Transverse colon (tissue), 4 donors: ENCODE results near the gene MCUB. TPM values are rescaled to one million over a fixed set of nuclear protein-coding genes. Genes with fewer than 3 reads are reported as not detected.

Source experiments
- DNase-seq: peaks from one replicate; pipeline ENCODE4 v3.0.0-alpha.2; 2019
- H3K27ac ChIP-seq, 4 donors: fragments of 200-600 bp; sonication (generic); 2 replicates each; pipeline ENCODE4 v1.5.1; 2016 to 2018; ENCODE audit warnings: inconsistent platforms in 4 of 4
- H3K27me3 ChIP-seq: fragments of 200-600 bp; sonication (generic); 2 replicates; pipeline ENCODE4 v1.5.1; 2017; ENCODE audit warnings: inconsistent platforms
- H3K36me3 ChIP-seq, 4 donors: fragments of 200-600 bp; sonication (generic); 2 replicates each; pipeline ENCODE4 v1.5.1; 2017 to 2019; ENCODE audit warnings: inconsistent platforms in 4 of 4
- H3K4me1 ChIP-seq, 4 donors: fragments of 200-600 bp; sonication (generic); 2 replicates each; pipeline ENCODE4 v1.5.1; 2017 to 2020; ENCODE audit warnings: inconsistent platforms in 4 of 4
- H3K4me3 ChIP-seq, 4 donors: fragments of 200-600 bp; sonication (generic); 1 replicate in 1 of 4; 2 replicates in 3 of 4; pipeline versions ENCODE4 v1.5.1 to v1.6.1; 2017 to 2019; ENCODE audit warnings: inconsistent platforms in 4 of 4
- H3K9me3 ChIP-seq, 2 donors: fragments of 200-600 bp; sonication (generic); 2 replicates each; pipeline ENCODE4 v1.5.1; 2017 to 2019; ENCODE audit warnings: inconsistent platforms in 2 of 2
- EP300 ChIP-seq: sonication (generic); formaldehyde crosslinking; IDR thresholded peaks from one replicate; pipeline ENCODE4 v1.6.1; 2017; ENCODE audit warnings: antibody characterized with exemption, low read depth
- POLR2A ChIP-seq: fragments of 450-650 bp; IDR thresholded peaks from one replicate; pipeline ENCODE4 v1.6.1; 2016; ENCODE audit warnings: antibody characterized with exemption, mild to moderate bottlenecking, moderate library complexity
- POLR2AphosphoS5 ChIP-seq, 3 donors: sonication (generic); formaldehyde crosslinking; IDR thresholded peaks; one replicate each; pipeline ENCODE4 v1.6.1; 2016; ENCODE audit warnings: antibody characterized with exemption in 3 of 3
- WGBS, 2 donors: methylation state at CpG; one replicate each; pipeline ENCODE4 v1.1.5; 2018; ENCODE audit warnings: low coverage in 1 of 2; 5-methylcytosine and 5-hydroxymethylcytosine counted together
- in situ Hi-C, 4 donors: fragments of 200-750 bp; cut with MboI; loops; one replicate each; pipeline versions ENCODE4 v1.15.0 to v1.15.1; 2017; ENCODE audit warnings: low sequenced_read_pairs in 3 of 4, low pct_ligation_motif_present in 1 of 4, low pct_unique_long_range_greater_than_20kb in 1 of 4
- intact Hi-C: fragments of 100-400 bp; cut with DNase I; formaldehyde crosslinking; loops from one replicate; pipeline ENCODE4 v1.15.1; 2023; ENCODE audit warnings: low total_unique reads
- total RNA-seq, 4 donors: library from RNA; depleted of rRNA; stranded (reverse); fragments of >200 nt; gene quantifications; one replicate each; pipeline ENCODE4 v1.1.0, GENCODE V29; 2016
- TF ChIP-seq, protein P1 (sequence below), 5 experiments: fragments of 200-600 bp in 3 of 5; fragments of 450-650 bp in 2 of 5; sonication (generic) in 3 of 5; IDR thresholded peaks; 1 replicate in 2 of 5; 2 replicates in 3 of 5; pipeline ENCODE4 v1.5.1; 2016 to 2017; ENCODE audit warnings: antibody characterized with exemption in 5 of 5, inconsistent platforms in 3 of 5, mild to moderate bottlenecking in 2 of 5, moderate library complexity in 1 of 5

Gene MCUB
- total RNA-seq, 4 donors from 2014 or later = 4.6 to 15.7 (median 8.8) TPM

- intact Hi-C loops (no loop called here), in situ Hi-C loops (no loop called here)
- TF ChIP-seq EP300 (no peak), POLR2AphosphoS5 (IDR thresholded peaks at IDR 0.05) (no peak), POLR2A (no peak)
- TF ChIP-seq, protein P1, sequence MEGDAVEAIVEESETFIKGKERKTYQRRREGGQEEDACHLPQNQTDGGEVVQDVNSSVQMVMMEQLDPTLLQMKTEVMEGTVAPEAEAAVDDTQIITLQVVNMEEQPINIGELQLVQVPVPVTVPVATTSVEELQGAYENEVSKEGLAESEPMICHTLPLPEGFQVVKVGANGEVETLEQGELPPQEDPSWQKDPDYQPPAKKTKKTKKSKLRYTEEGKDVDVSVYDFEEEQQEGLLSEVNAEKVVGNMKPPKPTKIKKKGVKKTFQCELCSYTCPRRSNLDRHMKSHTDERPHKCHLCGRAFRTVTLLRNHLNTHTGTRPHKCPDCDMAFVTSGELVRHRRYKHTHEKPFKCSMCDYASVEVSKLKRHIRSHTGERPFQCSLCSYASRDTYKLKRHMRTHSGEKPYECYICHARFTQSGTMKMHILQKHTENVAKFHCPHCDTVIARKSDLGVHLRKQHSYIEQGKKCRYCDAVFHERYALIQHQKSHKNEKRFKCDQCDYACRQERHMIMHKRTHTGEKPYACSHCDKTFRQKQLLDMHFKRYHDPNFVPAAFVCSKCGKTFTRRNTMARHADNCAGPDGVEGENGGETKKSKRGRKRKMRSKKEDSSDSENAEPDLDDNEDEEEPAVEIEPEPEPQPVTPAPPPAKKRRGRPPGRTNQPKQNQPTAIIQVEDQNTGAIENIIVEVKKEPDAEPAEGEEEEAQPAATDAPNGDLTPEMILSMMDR (IDR thresholded peaks at IDR 0.05) = no peak
- Histone ChIP-seq H3K27ac (no peak overlapping the region), H3K4me3 (no peak overlapping the region), H3K9me3 (peaks cover 4 to 13% of the 10 kb centered on the region in 2 donors), H3K36me3 (no peaks in the 10 kb centered on the region), H3K27me3 (no peaks in the 10 kb centered on the region), H3K4me1 (peaks cover 0 to 7% (median 0%) of the 10 kb centered on the region in 4 donors)
- DNase-seq = no peak
Observed at GRCh38 chr4:109611045-109611646, 51.1 kb downstream of the MCUB start.

DNA sequence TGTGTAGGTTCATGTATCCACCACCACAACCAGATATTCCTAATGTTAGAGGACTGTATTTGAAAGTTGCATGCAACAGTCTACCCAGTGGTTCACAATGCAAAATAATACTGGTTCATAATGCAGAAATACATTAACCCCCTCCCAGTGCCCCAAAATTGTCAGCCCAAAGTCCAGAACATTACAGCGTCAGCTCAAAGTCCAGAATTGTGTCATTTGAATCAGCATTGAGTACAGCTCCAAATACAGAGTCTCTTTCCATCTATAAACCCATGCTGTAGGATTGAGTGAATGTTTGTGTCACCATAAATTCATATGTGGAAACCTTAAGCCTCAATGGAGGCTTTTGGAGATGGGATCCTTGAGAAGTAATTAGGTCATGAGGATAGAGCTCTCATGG, 54.0 kb downstream of the MCUB start:
- no peaks in the 10 kb centered on the region for H3K27me3 ChIP-seq
- no peaks in the 10 kb centered on the region for H3K9me3 ChIP-seq
- WGBS, 2 donors = 94% methylated on average over 1 of the region's 1 CpG; no CpG with 5 or more reads in 1 of the 2 donors
- intact Hi-C loops = no loop called here
- H3K27ac ChIP-seq = no peak overlapping the region
- TF ChIP-seq, protein P1 (IDR thresholded peaks at IDR 0.05) = no peak
- TF ChIP-seq EP300 = no peak
- in situ Hi-C loops = no loop called here
- no peak overlapping the region for H3K4me3 ChIP-seq
- peaks cover 0 to 7% (median 0%) of the 10 kb centered on the region in 4 donors for H3K4me1 ChIP-seq
- DNase-seq = no peak
- no peaks in the 10 kb centered on the region for H3K36me3 ChIP-seq

GRCh38 chr4:109614466-109614865, 54.4 kb downstream of the MCUB start:
- Histone ChIP-seq H3K4me1 (peaks cover 0 to 7% (median 0%) of the 10 kb centered on the region in 4 donors), H3K27ac (no peak overlapping the region), H3K36me3 (no peaks in the 10 kb centered on the region), H3K9me3 (no peaks in the 10 kb centered on the region), H3K27me3 (no peaks in the 10 kb centered on the region), H3K4me3 (no peak overlapping the region)
- intact Hi-C loops (no loop called here), in situ Hi-C loops (no loop called here)
- DNase-seq = no peak
- TF ChIP-seq POLR2AphosphoS5 (IDR thresholded peaks at IDR 0.05) (no peak), POLR2A (no peak), EP300 (no peak)
- TF ChIP-seq, protein P1 (IDR thresholded peaks at IDR 0.05) = no peak
- 75 to 91% methylated on average over 5 of the region's 5 CpGs for WGBS, 2 donors

DNA sequence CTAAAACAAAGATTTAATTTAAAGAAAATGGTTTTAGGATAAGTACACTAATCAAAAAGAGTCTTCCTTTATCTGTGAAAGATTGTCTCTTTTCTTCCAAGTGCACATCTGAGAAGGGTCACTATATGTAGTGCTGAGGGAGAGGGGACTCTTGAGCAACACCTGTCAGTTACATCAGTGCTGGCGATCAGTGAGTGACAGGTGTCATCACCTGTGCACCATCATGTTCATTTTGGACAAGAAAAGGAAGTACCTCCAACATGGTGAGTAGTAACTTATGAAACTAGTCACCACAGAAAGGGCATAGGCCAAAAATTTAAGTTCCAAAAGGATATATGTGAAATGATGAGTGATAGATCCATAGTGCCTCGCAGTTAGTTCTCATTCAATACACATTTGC, 55.7 kb downstream of the MCUB start:
- intact Hi-C loops = no loop called here
- TF ChIP-seq POLR2A (no peak), EP300 (no peak), POLR2AphosphoS5 (IDR thresholded peaks at IDR 0.05) (no peak)
- TF ChIP-seq, protein P1 (IDR thresholded peaks at IDR 0.05) = no peak
- no peak overlapping the region for H3K4me3 ChIP-seq
- H3K4me1 ChIP-seq = peaks cover 0 to 4% (median 0%) of the 10 kb centered on the region in 4 donors
- 88 to 94% methylated on average over 2 of the region's 2 CpGs for WGBS, 2 donors
- in situ Hi-C loops = no loop called here
- H3K27ac ChIP-seq = no peak overlapping the region
- H3K36me3 ChIP-seq = no peaks in the 10 kb centered on the region
- H3K9me3 ChIP-seq = no peaks in the 10 kb centered on the region
- no peaks in the 10 kb centered on the region for H3K27me3 ChIP-seq
- DNase-seq = no peak
